ENCODE measurements around the gene PIP5K1C.

The PIP5K1C gene

DNA sequence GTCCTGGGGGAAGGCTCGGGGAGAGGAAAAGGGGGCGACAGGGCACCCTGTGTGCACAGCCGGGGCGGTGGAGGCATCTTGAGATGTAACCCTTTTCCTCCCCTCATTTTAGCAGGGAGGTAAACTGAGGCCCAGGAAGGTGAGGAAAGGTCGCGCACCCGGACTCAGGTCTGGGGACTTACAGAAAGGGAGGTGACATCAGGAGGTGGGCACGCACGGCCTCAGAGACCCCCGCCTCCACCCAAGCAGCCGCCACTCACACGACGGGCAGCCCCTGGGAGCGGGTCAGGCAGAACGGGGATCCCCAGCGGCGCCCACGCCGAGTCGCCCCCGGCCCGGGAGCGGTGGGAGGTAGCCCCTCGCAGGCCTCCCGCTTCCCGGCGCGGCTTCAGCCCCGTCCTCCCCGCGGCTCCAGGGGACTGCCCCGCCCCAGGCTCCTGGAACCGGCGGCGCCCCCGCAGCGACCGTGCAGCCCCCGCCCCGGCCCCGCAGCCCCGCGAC lies 477 bp downstream of the PIP5K1C start:
- H3K4me3 ChIP-seq (ENCODE audit: insufficient read depth, low read depth, low read length, poor library complexity, severe bottlenecking): peak overlapping the region; percentile 62
- H3K27ac ChIP-seq (ENCODE audit: insufficient read depth, low read length, poor library complexity, severe bottlenecking): peak overlapping the region; percentile 32
- DNase-seq: no peak

DNA sequence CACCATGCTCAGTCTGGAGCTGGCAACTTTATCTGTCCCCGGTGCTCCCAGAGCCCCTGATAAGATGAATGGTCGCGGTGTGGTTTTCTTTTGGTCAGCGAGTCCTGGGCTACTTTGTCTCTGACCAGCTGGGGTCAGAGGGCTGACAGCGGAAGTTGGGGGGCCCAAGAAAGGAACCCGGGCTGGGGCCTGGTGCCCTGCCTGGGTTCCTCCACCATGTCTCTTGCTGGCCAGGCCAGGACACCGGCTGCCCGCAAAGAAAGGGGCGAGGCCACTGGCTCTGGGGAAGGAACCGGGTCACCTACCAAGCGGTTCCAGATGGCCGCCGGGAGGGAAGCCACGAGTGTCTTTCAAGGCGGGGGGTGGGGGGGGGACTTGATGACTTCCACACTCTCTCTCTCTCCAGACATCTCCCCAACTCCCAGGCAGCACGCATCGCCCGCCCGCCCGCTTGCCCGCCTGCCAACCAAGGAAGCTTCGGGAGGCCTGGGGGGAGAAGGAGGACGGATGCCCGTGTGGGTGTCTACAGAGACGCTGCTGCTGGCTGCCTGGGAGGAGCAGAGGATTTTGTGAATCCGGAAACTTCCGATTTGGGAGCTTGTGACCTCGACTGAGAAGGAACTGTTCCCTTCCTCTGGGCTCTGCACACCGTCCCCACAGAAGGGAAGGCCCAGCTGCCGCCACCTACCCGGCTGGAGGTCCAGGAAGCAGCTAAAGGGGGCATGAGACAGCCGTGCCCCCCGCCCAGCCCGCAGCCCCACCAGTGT lies 1.1 kb downstream of the PIP5K1C start:
- Histone ChIP-seq H3K36me3 (ENCODE audit: control insufficient read depth, insufficient read depth, low read length) (peaks cover 5% of the 10 kb centered on the region), H3K9me3 (ENCODE audit: control insufficient read depth, low read length) (no peaks in the 10 kb centered on the region), H3K4me1 (ENCODE audit: control insufficient read depth, insufficient read depth, low read length, poor library complexity, severe bottlenecking) (peaks cover 13% of the 10 kb centered on the region), H3K27me3 (replicated peaks; ENCODE audit: control insufficient read depth, insufficient read depth, low read length, poor library complexity, severe bottlenecking) (no peaks in the 10 kb centered on the region), H3K27ac (ENCODE audit: insufficient read depth, low read length, poor library complexity, severe bottlenecking) (peak overlapping the region; percentile 32), H3K4me3 (ENCODE audit: insufficient read depth, low read depth, low read length, poor library complexity, severe bottlenecking) (peak overlapping the region; percentile 62)
- no peak for DNase-seq

More for the DNA sequence above, 477 bp downstream of the PIP5K1C start:
- Histone ChIP-seq H3K27me3 (replicated peaks; ENCODE audit: control insufficient read depth, insufficient read depth, low read length, poor library complexity, severe bottlenecking) (no peaks in the 10 kb centered on the region), H3K9me3 (ENCODE audit: control insufficient read depth, low read length) (no peaks in the 10 kb centered on the region), H3K4me1 (ENCODE audit: control insufficient read depth, insufficient read depth, low read length, poor library complexity, severe bottlenecking) (peaks cover 13% of the 10 kb centered on the region), H3K36me3 (ENCODE audit: control insufficient read depth, insufficient read depth, low read length) (peaks cover 3% of the 10 kb centered on the region)

- no peaks in the 10 kb centered on the region for H3K9me3 ChIP-seq (ENCODE audit: control insufficient read depth, low read length)
- H3K27me3 ChIP-seq (replicated peaks; ENCODE audit: control insufficient read depth, insufficient read depth, low read length, poor library complexity, severe bottlenecking): no peaks in the 10 kb centered on the region
- H3K36me3 ChIP-seq (ENCODE audit: control insufficient read depth, insufficient read depth, low read length): peaks cover 5% of the 10 kb centered on the region
- no peak overlapping the region for H3K27ac ChIP-seq (ENCODE audit: insufficient read depth, low read length, poor library complexity, severe bottlenecking)
- no peak for DNase-seq
- H3K4me3 ChIP-seq (ENCODE audit: insufficient read depth, low read depth, low read length, poor library complexity, severe bottlenecking): no peak overlapping the region
- H3K4me1 ChIP-seq (ENCODE audit: control insufficient read depth, insufficient read depth, low read length, poor library complexity, severe bottlenecking): peaks cover 13% of the 10 kb centered on the region
Observed at GRCh38 chr19:3698386-3698950, 1.8 kb downstream of the PIP5K1C start.

- no peaks in the 10 kb centered on the region for H3K9me3 ChIP-seq (ENCODE audit: control insufficient read depth, low read length)
- no peak for DNase-seq
- H3K4me1 ChIP-seq (ENCODE audit: control insufficient read depth, insufficient read depth, low read length, poor library complexity, severe bottlenecking): peaks cover 13% of the 10 kb centered on the region
- no peak overlapping the region for H3K27ac ChIP-seq (ENCODE audit: insufficient read depth, low read length, poor library complexity, severe bottlenecking)
- no peak overlapping the region for H3K4me3 ChIP-seq (ENCODE audit: insufficient read depth, low read depth, low read length, poor library complexity, severe bottlenecking)
- peaks cover 5% of the 10 kb centered on the region for H3K36me3 ChIP-seq (ENCODE audit: control insufficient read depth, insufficient read depth, low read length)
- no peaks in the 10 kb centered on the region for H3K27me3 ChIP-seq (replicated peaks; ENCODE audit: control insufficient read depth, insufficient read depth, low read length, poor library complexity, severe bottlenecking)
Observed at GRCh38 chr19:3697671-3698385, 2.4 kb downstream of the PIP5K1C start.

- Histone ChIP-seq H3K36me3 (ENCODE audit: control insufficient read depth, insufficient read depth, low read length) (peaks cover 5% of the 10 kb centered on the region), H3K27me3 (replicated peaks; ENCODE audit: control insufficient read depth, insufficient read depth, low read length, poor library complexity, severe bottlenecking) (no peaks in the 10 kb centered on the region), H3K27ac (ENCODE audit: insufficient read depth, low read length, poor library complexity, severe bottlenecking) (no peak overlapping the region), H3K4me3 (ENCODE audit: insufficient read depth, low read depth, low read length, poor library complexity, severe bottlenecking) (no peak overlapping the region), H3K9me3 (ENCODE audit: control insufficient read depth, low read length) (no peaks in the 10 kb centered on the region), H3K4me1 (ENCODE audit: control insufficient read depth, insufficient read depth, low read length, poor library complexity, severe bottlenecking) (peaks cover 13% of the 10 kb centered on the region)
- no peak for DNase-seq
Observed at GRCh38 chr19:3697094-3697493, 3.2 kb downstream of the PIP5K1C start.

DNA sequence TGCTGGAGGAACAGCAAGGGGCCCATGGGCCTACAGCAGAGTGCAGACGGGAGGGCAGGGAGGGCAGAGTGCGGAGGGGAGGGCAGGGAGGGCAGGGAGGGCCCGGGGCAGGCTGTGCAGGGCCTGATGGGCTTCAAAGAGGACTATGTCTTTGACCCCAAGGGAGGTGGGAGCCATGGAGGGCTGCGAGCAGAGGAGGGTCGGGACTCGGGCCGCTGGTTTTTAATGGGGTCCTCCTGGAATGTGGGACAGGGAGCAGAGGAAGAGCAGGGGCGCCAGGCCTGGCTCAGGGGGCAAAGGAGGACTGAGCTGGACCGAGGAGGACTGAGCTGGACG lies 3.6 kb downstream of the PIP5K1C start:
- H3K4me1 ChIP-seq (ENCODE audit: control insufficient read depth, insufficient read depth, low read length, poor library complexity, severe bottlenecking): peaks cover 13% of the 10 kb centered on the region
- H3K36me3 ChIP-seq (ENCODE audit: control insufficient read depth, insufficient read depth, low read length): peaks cover 5% of the 10 kb centered on the region
- no peaks in the 10 kb centered on the region for H3K9me3 ChIP-seq (ENCODE audit: control insufficient read depth, low read length)
- no peaks in the 10 kb centered on the region for H3K27me3 ChIP-seq (replicated peaks; ENCODE audit: control insufficient read depth, insufficient read depth, low read length, poor library complexity, severe bottlenecking)
- no peak overlapping the region for H3K4me3 ChIP-seq (ENCODE audit: insufficient read depth, low read depth, low read length, poor library complexity, severe bottlenecking)
- H3K27ac ChIP-seq (ENCODE audit: insufficient read depth, low read length, poor library complexity, severe bottlenecking): no peak overlapping the region
- DNase-seq: no peak

DNA sequence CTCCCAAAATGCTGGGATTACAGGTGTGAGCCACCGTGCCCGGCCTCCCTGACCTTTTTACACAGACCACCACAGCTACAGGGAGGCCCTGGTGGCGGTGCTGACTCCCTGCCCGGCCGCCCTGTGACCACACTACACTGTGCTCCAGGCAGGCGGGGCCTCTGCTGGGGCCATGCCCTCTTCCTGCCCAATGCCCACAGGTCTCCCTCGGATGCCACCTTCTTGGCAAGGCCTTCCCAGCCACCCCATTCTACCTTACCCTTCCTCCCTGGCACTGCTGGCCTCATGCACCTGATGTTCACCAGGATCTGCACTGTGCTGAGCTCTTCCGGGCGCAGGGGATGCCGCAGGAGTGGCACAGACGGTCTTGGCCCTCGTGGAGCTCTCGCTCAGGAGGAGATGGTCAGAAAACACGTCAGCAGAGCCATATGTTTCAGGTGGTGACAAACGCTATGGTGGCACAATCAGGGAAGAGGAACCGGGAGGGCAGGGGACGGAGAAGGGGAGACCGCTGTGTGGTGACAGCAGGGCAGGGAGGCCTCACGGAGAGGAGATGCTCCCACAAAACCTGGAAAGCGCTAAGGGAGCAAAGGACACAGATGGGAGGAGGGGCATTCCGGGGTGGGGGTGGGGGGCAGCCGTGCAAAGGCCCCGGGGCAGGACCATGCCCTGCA lies 4.1 kb downstream of the PIP5K1C start:
- Histone ChIP-seq H3K36me3 (ENCODE audit: control insufficient read depth, insufficient read depth, low read length) (peaks cover 5% of the 10 kb centered on the region), H3K27me3 (replicated peaks; ENCODE audit: control insufficient read depth, insufficient read depth, low read length, poor library complexity, severe bottlenecking) (no peaks in the 10 kb centered on the region), H3K9me3 (ENCODE audit: control insufficient read depth, low read length) (no peaks in the 10 kb centered on the region), H3K27ac (ENCODE audit: insufficient read depth, low read length, poor library complexity, severe bottlenecking) (no peak overlapping the region), H3K4me1 (ENCODE audit: control insufficient read depth, insufficient read depth, low read length, poor library complexity, severe bottlenecking) (peaks cover 13% of the 10 kb centered on the region), H3K4me3 (ENCODE audit: insufficient read depth, low read depth, low read length, poor library complexity, severe bottlenecking) (no peak overlapping the region)
- no peak for DNase-seq

- H3K4me1 ChIP-seq (ENCODE audit: control insufficient read depth, insufficient read depth, low read length, poor library complexity, severe bottlenecking): peaks cover 13% of the 10 kb centered on the region
Observed at GRCh38 chr19:3695124-3695733, 5.0 kb downstream of the PIP5K1C start.

DNA sequence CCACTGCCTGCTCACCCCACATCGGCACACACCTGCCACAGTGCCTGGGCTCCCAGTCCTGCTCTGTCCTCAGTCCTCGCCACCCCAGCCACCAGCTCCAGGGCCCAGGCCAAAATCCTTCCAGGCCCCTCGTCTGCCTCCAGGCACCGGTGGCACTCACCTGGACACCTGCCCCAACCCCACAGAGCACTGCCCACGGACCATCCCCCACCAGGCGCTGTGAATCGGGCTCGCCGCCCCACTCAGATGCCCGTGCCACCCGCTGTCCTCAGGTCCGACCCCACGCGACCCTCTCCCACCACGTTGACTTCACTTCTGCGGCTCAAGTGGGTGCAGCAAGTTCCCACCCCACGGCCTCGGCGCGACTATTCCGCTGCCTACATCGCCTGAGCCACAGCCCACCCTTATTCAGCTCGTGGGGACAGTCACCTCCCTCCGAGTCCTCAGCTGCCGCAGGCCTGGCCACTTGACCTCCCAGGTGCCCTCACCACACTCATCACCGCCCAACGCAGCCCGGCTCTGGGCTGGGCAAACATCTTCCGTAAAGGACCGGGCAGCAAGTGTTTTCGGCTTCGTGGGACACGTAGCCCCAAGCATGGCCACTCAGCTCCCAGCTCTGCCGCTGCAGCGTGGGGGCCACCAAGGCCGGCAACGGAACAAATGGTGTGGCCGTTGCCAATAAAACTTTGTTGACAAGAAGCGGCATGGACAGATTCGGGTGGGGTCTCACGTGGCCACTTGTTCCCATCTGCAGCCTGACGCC lies 5.7 kb downstream of the PIP5K1C start:
- peaks cover 5% of the 10 kb centered on the region for H3K36me3 ChIP-seq (ENCODE audit: control insufficient read depth, insufficient read depth, low read length)
- H3K4me3 ChIP-seq (ENCODE audit: insufficient read depth, low read depth, low read length, poor library complexity, severe bottlenecking): no peak overlapping the region
- H3K9me3 ChIP-seq (ENCODE audit: control insufficient read depth, low read length): no peaks in the 10 kb centered on the region
- DNase-seq: no peak
- no peaks in the 10 kb centered on the region for H3K27me3 ChIP-seq (replicated peaks; ENCODE audit: control insufficient read depth, insufficient read depth, low read length, poor library complexity, severe bottlenecking)
- no peak overlapping the region for H3K27ac ChIP-seq (ENCODE audit: insufficient read depth, low read length, poor library complexity, severe bottlenecking)
- peaks cover 11% of the 10 kb centered on the region for H3K4me1 ChIP-seq (ENCODE audit: control insufficient read depth, insufficient read depth, low read length, poor library complexity, severe bottlenecking)

More at GRCh38 chr19:3695124-3695733, 5.0 kb downstream of the PIP5K1C start:
- no peaks in the 10 kb centered on the region for H3K9me3 ChIP-seq (ENCODE audit: control insufficient read depth, low read length)
- no peak overlapping the region for H3K27ac ChIP-seq (ENCODE audit: insufficient read depth, low read length, poor library complexity, severe bottlenecking)
- no peaks in the 10 kb centered on the region for H3K27me3 ChIP-seq (replicated peaks; ENCODE audit: control insufficient read depth, insufficient read depth, low read length, poor library complexity, severe bottlenecking)
- H3K4me3 ChIP-seq (ENCODE audit: insufficient read depth, low read depth, low read length, poor library complexity, severe bottlenecking): no peak overlapping the region
- DNase-seq: no peak
- peaks cover 5% of the 10 kb centered on the region for H3K36me3 ChIP-seq (ENCODE audit: control insufficient read depth, insufficient read depth, low read length)
